HEK293 (cell line): ENCODE results near the gene RPL13A.

Experiments used
- BCL6B ChIP-seq: fragments of 450-650 bp; formaldehyde crosslinking; IDR thresholded peaks from 2 replicates; pipeline ENCODE4 v1.5.1; 2017; ENCODE audit warnings: missing biosample characterization, missing genetic modification characterization
- GLI2 ChIP-seq: fragments of 450-650 bp; formaldehyde crosslinking; IDR thresholded peaks from 2 replicates; pipeline ENCODE4; 2017; ENCODE audit warnings: missing biosample characterization, missing genetic modification characterization, low read depth, borderline replicate concordance
- INSM2 ChIP-seq: fragments of 450-650 bp; formaldehyde crosslinking; IDR thresholded peaks from 2 replicates; pipeline ENCODE4 v1.5.1; 2016; ENCODE audit warnings: missing biosample characterization, missing genetic modification characterization
- KLF1 ChIP-seq: fragments of 450-650 bp; formaldehyde crosslinking; IDR thresholded peaks from 2 replicates; pipeline ENCODE4 v1.5.1; 2016; ENCODE audit warnings: missing biosample characterization, missing genetic modification characterization
- KLF10 ChIP-seq: fragments of 450-650 bp; IDR thresholded peaks from 2 replicates; pipeline ENCODE4 v1.5.1; 2018; ENCODE audit warnings: missing biosample characterization, mild to moderate bottlenecking, missing genetic modification characterization
- MEIS1 ChIP-seq: sonication (generic); formaldehyde crosslinking; IDR thresholded peaks from 2 replicates; pipeline ENCODE4 v1.8.1; 2022; ENCODE audit warnings: missing genetic modification reagents, mild to moderate bottlenecking, borderline replicate concordance
- MYNN ChIP-seq: fragments of 450-650 bp; formaldehyde crosslinking; IDR thresholded peaks from 2 replicates; pipeline ENCODE4 v1.5.1; 2016; ENCODE audit warnings: missing biosample characterization, missing genetic modification characterization, borderline replicate concordance
- PRDM2 ChIP-seq: fragments of 450-650 bp; formaldehyde crosslinking; IDR thresholded peaks from 2 replicates; pipeline ENCODE4 v1.5.1; 2016; ENCODE audit warnings: missing biosample characterization, missing genetic modification characterization, borderline replicate concordance
- ZFHX2 ChIP-seq: fragments of 450-650 bp; formaldehyde crosslinking; conservative IDR thresholded peaks from 2 replicates; pipeline ENCODE4 v1.5.1; 2016; ENCODE audit warnings: missing biosample characterization, missing genetic modification characterization
- ZFP37 ChIP-seq: fragments of 450-650 bp; formaldehyde crosslinking; IDR thresholded peaks from 2 replicates; pipeline ENCODE4 v1.5.1; 2016; ENCODE audit warnings: missing biosample characterization, missing genetic modification characterization
- ZNF18 ChIP-seq: fragments of 450-650 bp; formaldehyde crosslinking; IDR thresholded peaks from 2 replicates; pipeline ENCODE4 v1.5.1; 2016; ENCODE audit warnings: missing biosample characterization, missing genetic modification characterization
- ZNF24 ChIP-seq: fragments of 450-650 bp; formaldehyde crosslinking; IDR thresholded peaks from 2 replicates; pipeline ENCODE4 v1.5.1; 2016; ENCODE audit warnings: missing biosample characterization, missing genetic modification characterization
- ZNF341 ChIP-seq: fragments of 450-650 bp; formaldehyde crosslinking; IDR thresholded peaks from 2 replicates; pipeline ENCODE4; 2016; ENCODE audit warnings: low read depth, missing biosample characterization, missing genetic modification characterization
- ZNF366 ChIP-seq: fragments of 450-650 bp; formaldehyde crosslinking; conservative IDR thresholded peaks from 2 replicates; pipeline ENCODE4 v1.5.1; 2016; ENCODE audit warnings: missing biosample characterization, missing genetic modification characterization
- ZNF433 ChIP-seq: fragments of 450-650 bp; formaldehyde crosslinking; IDR thresholded peaks from 2 replicates; pipeline ENCODE4 v1.5.1; 2016; ENCODE audit warnings: missing biosample characterization, missing genetic modification characterization, low read depth
- ZNF48 ChIP-seq: fragments of 450-650 bp; formaldehyde crosslinking; IDR thresholded peaks from 2 replicates; pipeline ENCODE4 v1.5.1; 2016; ENCODE audit warnings: missing biosample characterization, missing genetic modification characterization
- ZNF501 ChIP-seq: fragments of 450-650 bp; formaldehyde crosslinking; IDR thresholded peaks from 2 replicates; pipeline ENCODE4 v1.5.1; 2016; ENCODE audit warnings: missing biosample characterization, missing genetic modification characterization
- ZNF558 ChIP-seq: fragments of 450-650 bp; formaldehyde crosslinking; IDR thresholded peaks from 2 replicates; pipeline ENCODE4 v1.5.1; 2016; ENCODE audit warnings: missing biosample characterization, missing genetic modification characterization
- ZNF621 ChIP-seq: fragments of 450-650 bp; formaldehyde crosslinking; IDR thresholded peaks from 2 replicates; pipeline ENCODE4 v1.5.1; 2017; ENCODE audit warnings: missing biosample characterization, missing genetic modification characterization
- ZNF623 ChIP-seq: fragments of 450-650 bp; formaldehyde crosslinking; IDR thresholded peaks from 2 replicates; pipeline ENCODE4 v1.5.1; 2016; ENCODE audit warnings: missing biosample characterization, missing genetic modification characterization
- ZNF645 ChIP-seq: fragments of 450-650 bp; formaldehyde crosslinking; IDR thresholded peaks from 2 replicates; pipeline ENCODE4; 2016; ENCODE audit warnings: missing biosample characterization, missing genetic modification characterization
- ZSCAN23 ChIP-seq: fragments of 450-650 bp; formaldehyde crosslinking; IDR thresholded peaks from 2 replicates; pipeline ENCODE4 v1.5.1; 2016; ENCODE audit warnings: missing biosample characterization, missing genetic modification characterization
- ZSCAN4 ChIP-seq: fragments of 450-650 bp; formaldehyde crosslinking; IDR thresholded peaks from 2 replicates; pipeline ENCODE4 v1.5.1; 2017; ENCODE audit warnings: missing biosample characterization, missing genetic modification characterization

RPL13A gene

GRCh38 chr19:49443366-49444099 is 43.9 kb upstream of the RPL13A start (continued):
- TF ChIP-seq ZNF645 (no peak), ZNF621 (tag by site-specific recombination) (no peak), KLF1 (tag by site-specific recombination) (peak; percentile 56), MYNN (tag by site-specific recombination) (no peak), ZFHX2 (tag by site-specific recombination) (peak; percentile 100), ZSCAN23 (tag by site-specific recombination) (0 out of 2 replicates have a peak, but pooled peaks have one; percentile 22), ZNF501 (tag by site-specific recombination) (peak; percentile 87), ZNF24 (0 out of 2 replicates have a peak, but pooled peaks have one; percentile 74), ZNF558 (tag by site-specific recombination) (peak; percentile 32; the same call in 1 of the 2 replicates), ZNF341 (peak; percentile 70), GLI2 (no peak), PRDM2 (tag by site-specific recombination) (no peak), KLF10 (tag by site-specific recombination) (no peak; the same call in 1 of the 2 replicates), BCL6B (no peak), ZNF366 (peak; percentile 98), ZNF623 (tag by site-specific recombination) (no peak), ZNF48 (no peak), ZSCAN4 (tag by site-specific recombination) (no peak; the same call in 1 of the 2 replicates), INSM2 (no peak), ZFP37 (peak; percentile 90), MEIS1 (no peak), ZNF433 (tag by site-specific recombination) (no peak), ZNF18 (tag by site-specific recombination) (peak; percentile 85)
